Vagina (tissue), 2 donors: ENCODE results near the gene ZIC5.

Experiments used
- POLR2A ChIP-seq, 2 donors: fragments of 450-650 bp; IDR thresholded peaks; one replicate each; pipeline ENCODE4 v1.6.1; 2017; ENCODE audit warnings: antibody characterized with exemption in 2 of 2, mild to moderate bottlenecking in 2 of 2, moderate library complexity in 2 of 2
- TF ChIP-seq, protein P1 (sequence below), 3 experiments: fragments of 450-650 bp in 2 of 3; fragments of 200-600 bp in 1 of 3; sonication (generic) in 1 of 3; IDR thresholded peaks; one replicate each; pipeline ENCODE4 v1.5.1; 2017 to 2019; ENCODE audit warnings: antibody characterized with exemption in 3 of 3, mild to moderate bottlenecking in 2 of 3, moderate library complexity in 2 of 3

DNA sequence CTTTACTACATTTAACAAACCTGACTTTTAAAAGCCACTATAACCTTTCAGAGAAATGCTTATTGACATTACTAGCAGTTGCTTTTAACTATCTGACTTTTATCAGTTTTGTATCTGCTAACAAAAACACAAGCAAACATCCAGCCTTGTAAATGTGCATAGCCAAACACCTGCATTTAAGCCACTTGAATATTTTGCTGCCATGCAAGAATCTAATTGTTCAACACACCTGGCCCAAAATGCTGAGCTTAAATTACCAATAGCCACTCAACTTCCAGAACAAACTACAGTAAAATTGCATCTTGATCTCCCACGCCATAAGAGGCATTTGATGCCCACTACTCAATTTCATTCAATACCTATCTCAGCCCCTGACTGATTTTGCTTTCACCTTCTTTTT is 9.3 kb downstream of the ZIC5 start:
- TF ChIP-seq, protein P1, sequence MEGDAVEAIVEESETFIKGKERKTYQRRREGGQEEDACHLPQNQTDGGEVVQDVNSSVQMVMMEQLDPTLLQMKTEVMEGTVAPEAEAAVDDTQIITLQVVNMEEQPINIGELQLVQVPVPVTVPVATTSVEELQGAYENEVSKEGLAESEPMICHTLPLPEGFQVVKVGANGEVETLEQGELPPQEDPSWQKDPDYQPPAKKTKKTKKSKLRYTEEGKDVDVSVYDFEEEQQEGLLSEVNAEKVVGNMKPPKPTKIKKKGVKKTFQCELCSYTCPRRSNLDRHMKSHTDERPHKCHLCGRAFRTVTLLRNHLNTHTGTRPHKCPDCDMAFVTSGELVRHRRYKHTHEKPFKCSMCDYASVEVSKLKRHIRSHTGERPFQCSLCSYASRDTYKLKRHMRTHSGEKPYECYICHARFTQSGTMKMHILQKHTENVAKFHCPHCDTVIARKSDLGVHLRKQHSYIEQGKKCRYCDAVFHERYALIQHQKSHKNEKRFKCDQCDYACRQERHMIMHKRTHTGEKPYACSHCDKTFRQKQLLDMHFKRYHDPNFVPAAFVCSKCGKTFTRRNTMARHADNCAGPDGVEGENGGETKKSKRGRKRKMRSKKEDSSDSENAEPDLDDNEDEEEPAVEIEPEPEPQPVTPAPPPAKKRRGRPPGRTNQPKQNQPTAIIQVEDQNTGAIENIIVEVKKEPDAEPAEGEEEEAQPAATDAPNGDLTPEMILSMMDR (IDR thresholded peaks at IDR 0.05), result no peak
- TF ChIP-seq POLR2A (IDR thresholded peaks at IDR 0.05), result no peak
